GM23338 (cell line): Measurements from ENCODE around the gene SERPINC1.

Experiments used
- EZH2 ChIP-seq: fragments of 200-600 bp; sonication (generic); IDR thresholded peaks from one replicate; pipeline ENCODE4 v1.8.0; 2017; ENCODE audit warnings: antibody characterized with exemption, mild to moderate bottlenecking, low read depth; ENCODE audit not compliant: unreplicated experiment
- EZH2phosphoT487 ChIP-seq: fragments of 200-600 bp; sonication (generic); IDR thresholded peaks from one replicate; pipeline ENCODE4 v1.8.1; 2018; ENCODE audit warnings: antibody characterized with exemption; ENCODE audit not compliant: unreplicated experiment
- POLR2AphosphoS5 ChIP-seq: IDR thresholded peaks from 2 replicates; pipeline ENCODE4 v1.6.1; 2016; ENCODE audit warnings: antibody characterized with exemption, low read depth
- TF ChIP-seq, protein P1 (sequence below), 2 experiments: fragments of 200-600 bp in 1 of 2; sonication (generic) in 1 of 2; conservative IDR thresholded peaks; 2 replicates each; pipeline versions ENCODE4 v1.5.1 to v1.6.1; 2016 to 2017; ENCODE audit warnings: antibody characterized with exemption in 2 of 2, low read depth in 2 of 2, mild to moderate bottlenecking in 2 of 2, moderate library complexity in 1 of 2
- TF ChIP-seq, protein P2 (sequence below): IDR thresholded peaks from one replicate; pipeline ENCODE4 v1.6.1; 2018; ENCODE audit warnings: antibody characterized with exemption; ENCODE audit not compliant: unreplicated experiment

DNA sequence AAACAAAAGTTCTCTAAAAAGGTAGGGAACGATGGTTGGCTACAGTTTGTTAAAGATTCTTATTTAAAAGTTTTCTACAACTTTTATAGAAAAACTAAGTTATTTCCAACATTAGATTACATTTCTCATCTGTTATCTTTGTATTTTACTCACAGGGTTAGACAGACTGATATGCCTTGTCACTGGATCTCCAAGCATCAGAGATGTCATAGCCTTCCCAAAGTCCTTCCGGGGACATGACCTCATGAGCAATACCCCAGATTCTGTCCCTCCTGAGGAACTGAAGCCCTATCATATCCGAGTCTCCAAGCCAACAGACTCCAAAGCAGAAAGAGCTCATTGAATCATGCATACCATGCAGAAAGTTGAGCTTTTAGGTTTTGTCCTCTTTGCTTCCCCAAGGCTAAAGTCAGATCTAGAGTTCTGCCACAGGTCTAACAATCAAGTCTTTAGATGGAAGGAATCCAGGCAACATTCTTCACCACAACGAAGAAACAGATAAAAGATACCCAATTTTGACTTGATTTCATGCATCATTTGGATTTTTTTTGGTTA is 59.7 kb downstream of the SERPINC1 start:
- TF ChIP-seq, protein P1, sequence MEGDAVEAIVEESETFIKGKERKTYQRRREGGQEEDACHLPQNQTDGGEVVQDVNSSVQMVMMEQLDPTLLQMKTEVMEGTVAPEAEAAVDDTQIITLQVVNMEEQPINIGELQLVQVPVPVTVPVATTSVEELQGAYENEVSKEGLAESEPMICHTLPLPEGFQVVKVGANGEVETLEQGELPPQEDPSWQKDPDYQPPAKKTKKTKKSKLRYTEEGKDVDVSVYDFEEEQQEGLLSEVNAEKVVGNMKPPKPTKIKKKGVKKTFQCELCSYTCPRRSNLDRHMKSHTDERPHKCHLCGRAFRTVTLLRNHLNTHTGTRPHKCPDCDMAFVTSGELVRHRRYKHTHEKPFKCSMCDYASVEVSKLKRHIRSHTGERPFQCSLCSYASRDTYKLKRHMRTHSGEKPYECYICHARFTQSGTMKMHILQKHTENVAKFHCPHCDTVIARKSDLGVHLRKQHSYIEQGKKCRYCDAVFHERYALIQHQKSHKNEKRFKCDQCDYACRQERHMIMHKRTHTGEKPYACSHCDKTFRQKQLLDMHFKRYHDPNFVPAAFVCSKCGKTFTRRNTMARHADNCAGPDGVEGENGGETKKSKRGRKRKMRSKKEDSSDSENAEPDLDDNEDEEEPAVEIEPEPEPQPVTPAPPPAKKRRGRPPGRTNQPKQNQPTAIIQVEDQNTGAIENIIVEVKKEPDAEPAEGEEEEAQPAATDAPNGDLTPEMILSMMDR (conservative IDR thresholded peaks at IDR 0.05; ENCODE audit: low read depth in 2 of 2): no peak
- no peak for TF ChIP-seq POLR2AphosphoS5
- TF ChIP-seq EZH2phosphoT487: no peak
- no peak for TF ChIP-seq EZH2
- TF ChIP-seq, protein P2, sequence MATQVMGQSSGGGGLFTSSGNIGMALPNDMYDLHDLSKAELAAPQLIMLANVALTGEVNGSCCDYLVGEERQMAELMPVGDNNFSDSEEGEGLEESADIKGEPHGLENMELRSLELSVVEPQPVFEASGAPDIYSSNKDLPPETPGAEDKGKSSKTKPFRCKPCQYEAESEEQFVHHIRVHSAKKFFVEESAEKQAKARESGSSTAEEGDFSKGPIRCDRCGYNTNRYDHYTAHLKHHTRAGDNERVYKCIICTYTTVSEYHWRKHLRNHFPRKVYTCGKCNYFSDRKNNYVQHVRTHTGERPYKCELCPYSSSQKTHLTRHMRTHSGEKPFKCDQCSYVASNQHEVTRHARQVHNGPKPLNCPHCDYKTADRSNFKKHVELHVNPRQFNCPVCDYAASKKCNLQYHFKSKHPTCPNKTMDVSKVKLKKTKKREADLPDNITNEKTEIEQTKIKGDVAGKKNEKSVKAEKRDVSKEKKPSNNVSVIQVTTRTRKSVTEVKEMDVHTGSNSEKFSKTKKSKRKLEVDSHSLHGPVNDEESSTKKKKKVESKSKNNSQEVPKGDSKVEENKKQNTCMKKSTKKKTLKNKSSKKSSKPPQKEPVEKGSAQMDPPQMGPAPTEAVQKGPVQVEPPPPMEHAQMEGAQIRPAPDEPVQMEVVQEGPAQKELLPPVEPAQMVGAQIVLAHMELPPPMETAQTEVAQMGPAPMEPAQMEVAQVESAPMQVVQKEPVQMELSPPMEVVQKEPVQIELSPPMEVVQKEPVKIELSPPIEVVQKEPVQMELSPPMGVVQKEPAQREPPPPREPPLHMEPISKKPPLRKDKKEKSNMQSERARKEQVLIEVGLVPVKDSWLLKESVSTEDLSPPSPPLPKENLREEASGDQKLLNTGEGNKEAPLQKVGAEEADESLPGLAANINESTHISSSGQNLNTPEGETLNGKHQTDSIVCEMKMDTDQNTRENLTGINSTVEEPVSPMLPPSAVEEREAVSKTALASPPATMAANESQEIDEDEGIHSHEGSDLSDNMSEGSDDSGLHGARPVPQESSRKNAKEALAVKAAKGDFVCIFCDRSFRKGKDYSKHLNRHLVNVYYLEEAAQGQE: no peak
